C1 segment of cervical spinal cord (tissue), 14 donors: ENCODE measurements around the gene ZSCAN26.
A peak's percentile ranks its signal among the peaks of the same experiment; 100 is the strongest.

Experiments
- DNase-seq, 14 donors: peaks; one replicate each; lab custom pipeline; 2025; lab: John Stamatoyannopoulos, UW

ZSCAN26 gene

DNA sequence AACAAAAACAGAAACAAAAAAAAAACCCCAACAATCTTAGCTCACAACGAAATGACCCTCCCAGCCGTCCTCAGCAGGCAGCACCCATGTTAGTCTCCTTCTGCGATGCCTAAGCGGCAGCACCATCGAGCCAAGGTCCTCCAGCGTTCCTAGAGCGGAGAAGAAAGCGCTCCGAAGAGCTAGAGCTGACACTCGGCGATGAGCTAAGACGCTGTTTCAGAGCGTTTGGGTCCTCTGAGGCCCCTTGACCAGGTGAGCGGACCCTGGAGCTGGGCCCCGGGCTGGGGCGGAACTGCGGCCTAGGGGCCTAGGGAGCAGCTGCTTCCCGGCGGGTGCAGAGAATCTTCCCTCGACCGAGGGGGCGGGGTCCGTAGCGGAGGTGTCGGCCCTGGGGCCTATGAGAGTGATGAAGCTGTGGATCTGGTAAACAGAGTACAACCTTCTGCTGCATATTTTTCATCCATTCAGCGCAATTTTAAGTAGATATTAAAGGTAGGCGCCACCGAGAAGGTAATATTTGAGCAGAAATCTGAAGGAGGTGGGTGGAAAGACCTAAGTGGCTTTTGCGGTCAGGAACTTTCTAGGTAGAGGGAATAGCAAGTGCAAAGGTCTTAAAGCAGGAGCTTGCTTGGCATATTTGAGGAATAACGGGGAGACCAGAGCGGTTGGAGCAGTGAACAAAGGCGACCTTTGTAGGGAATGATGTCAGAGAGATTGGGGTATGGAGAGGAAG lies at the start of gene ZSCAN26:
TSS of gene ZSCAN26 (plus strand) at position 182 of the 733 bp plus-strand sequence. CDS start 4,777 bp downstream, outside the sequence.
- peak; percentile 26 to 91 (median 75) for DNase-seq

GRCh38 chr6:28217890-28218289 lies 49.1 kb upstream of the ZSCAN26 start:
- DNase-seq, result no peak

DNA sequence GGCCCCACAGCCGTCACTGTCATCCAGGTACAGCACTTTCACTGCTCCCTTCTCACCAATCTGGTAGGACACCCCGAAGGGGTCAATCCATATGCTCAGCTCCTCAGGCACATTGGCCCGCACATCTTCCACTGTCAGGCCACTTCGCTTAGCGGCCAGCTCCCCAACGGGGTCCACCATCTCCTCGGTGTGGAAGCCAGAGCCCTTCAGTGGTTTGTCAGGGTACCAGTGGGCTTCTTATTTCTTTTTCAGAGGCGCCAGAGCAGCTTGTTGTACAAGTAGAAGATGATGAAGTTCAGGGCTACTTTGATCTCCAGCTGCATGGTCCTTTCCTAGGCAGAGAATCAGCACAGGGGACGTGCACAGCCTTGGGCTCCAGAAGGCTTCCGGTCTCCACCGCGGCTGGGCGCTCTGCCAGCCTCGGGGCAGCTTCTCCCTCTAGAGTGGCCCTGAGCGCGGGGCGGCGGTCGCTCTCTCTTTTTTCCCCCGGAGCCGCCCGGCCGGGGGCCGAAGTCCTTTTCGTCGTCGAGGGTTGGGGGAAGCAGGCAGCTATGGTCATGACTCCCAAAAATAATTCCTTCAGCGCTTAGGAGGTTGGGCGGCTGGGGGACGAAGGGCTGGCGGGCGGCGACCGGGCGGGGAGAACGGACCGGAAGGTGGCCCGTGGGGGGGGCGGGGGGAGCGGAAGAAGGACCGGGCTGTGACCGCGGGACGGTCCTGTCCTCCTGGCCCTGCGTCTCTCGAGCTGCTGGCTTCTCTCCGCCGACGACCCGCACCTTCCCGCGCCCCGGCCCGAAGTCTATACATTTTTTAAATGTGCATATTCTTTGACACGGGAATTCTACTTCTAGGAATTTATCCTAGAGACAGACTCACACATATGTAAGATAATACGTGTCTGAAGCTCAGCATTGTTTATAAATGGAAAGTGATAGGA lies 48.4 kb upstream of the ZSCAN26 start:
- peak in 13 of 14 donors; percentile 26 to 79 (median 64) for DNase-seq

GRCh38 chr6:28220257-28221133 lies 46.4 kb upstream of the ZSCAN26 start:
- DNase-seq, result no peak

GRCh38 chr6:28224131-28225055 lies 42.5 kb upstream of the ZSCAN26 start:
- no peak for DNase-seq

DNA sequence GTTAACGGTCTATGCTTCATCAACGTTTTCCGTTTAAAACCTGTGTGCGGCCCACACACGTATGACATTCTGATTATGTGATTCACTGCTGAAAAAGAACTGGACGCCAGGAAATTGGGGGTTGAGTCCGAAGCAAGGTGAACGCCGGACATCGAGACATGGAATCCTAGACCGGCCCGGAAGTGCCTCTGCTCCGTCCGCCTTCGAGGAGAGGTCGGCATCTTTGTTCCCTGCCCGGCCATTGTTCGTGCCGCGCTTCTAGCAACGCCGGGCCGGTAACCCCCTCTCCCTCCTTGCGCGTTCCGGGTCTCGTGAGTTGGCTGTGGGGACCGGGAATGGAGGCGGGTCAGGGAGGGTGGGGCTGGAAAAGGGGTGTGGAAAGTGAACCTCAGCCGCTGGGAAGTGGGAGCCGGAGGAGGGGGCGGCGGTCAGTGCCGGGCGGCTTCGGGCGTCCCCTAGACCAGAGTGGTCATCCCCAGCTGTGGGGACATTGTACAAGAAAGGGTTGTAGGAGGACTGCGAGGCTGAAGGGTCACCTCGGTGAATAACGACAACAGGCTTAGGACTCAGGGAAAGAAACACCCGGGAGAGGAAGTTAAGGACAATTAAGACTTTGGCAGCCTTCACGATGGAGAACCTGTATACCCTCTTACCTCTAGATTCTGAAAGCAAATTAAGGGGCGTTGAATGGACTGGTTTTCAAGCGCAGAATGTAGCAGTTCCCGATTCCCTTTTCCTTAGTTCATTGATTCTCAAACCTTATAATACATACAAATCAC lies 41.7 kb upstream of the ZSCAN26 start, which contains the start of gene ZSCAN9:
TSS of gene ZSCAN9 (plus strand) at position 220 of the 779 bp plus-strand sequence. CDS start 1,810 bp downstream, outside the sequence.
- DNase-seq, result peak in 13 of 14 donors; percentile 17 to 88 (median 57)

- no peak for DNase-seq
Measured at GRCh38 chr6:28226460-28226859, 40.5 kb upstream of the ZSCAN26 start.

- no peak for DNase-seq
Measured at GRCh38 chr6:28232785-28233184, 34.2 kb upstream of the ZSCAN26 start.

GRCh38 chr6:28235912-28236452 lies 31.0 kb upstream of the ZSCAN26 start:
- DNase-seq, result no peak

GRCh38 chr6:28239636-28240035 lies 27.3 kb upstream of the ZSCAN26 start:
- DNase-seq, result no peak

DNA sequence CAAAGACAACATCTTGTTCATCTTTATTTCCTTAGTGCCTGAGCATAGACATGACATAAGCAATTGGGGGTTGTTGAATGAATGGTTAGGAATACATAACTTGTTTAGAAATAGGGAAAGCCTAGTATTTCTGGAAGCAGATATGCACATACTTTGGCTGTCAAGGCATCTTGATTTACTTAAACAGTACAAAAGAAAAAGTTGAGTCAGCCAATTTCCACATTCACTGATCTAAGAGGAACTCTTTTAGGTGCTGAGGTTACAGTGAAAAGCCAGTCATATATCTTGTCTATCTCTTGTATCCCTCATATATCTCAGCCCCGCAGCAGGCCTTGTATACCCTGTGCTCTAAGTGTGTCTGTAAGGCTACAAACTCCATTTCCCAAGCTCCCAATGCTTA lies 26.5 kb upstream of the ZSCAN26 start:
- no peak for DNase-seq

DNA sequence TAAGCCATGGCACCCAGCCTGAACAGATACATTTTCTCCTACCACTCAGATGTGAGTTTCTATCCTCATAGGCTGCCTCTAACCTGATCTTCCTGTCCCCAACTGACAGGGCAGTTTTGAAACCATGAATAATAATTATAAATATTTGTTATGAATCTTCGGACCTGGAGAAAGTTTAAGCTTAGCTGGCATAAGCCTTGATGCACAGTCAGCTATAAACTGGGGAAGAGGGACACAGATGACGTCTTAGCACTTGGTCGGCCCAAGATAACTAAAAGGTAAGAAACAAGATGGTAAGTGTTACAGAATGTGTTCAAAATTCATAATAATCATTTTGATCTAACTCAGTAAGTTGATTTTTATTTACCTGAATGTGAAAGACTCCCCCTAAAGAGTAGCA lies 23.0 kb upstream of the ZSCAN26 start:
- no peak for DNase-seq

DNA sequence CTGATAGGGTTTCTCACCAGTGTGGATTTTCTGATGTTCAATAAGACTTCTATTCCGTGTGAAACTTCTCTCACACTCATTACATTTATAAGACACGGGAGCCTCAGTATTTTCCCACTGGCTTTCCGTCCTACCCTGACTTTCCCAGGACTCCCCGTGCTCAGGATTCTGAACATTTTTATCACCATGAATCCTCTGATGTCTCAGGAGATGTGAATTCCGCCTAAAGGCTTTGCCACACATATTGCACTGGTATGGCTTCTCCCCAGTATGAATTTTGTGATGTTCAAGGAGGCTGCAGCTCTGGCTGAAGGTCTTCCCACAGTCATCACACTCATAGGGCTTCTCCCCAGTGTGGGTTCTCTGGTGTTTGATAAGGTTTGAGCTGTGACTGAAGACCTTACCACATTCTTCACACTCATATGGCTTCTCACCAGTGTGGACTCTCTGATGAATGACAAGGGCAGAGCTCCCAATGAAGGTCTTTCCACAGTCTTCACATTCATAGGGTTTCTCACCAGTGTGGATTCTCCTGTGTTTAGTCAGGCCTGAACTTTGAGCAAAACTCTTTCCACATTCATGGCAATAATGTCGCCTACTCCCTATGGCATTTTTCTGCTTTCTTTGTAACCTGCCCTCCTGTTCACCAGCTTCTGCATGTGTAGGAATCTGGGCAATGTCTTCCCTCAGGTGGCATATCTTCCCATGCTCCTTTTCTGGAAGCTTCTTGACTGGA lies 21.6 kb upstream of the ZSCAN26 start:
- DNase-seq, result no peak

- DNase-seq, result no peak
Measured at GRCh38 chr6:28248916-28249315, 18.0 kb upstream of the ZSCAN26 start.

DNA sequence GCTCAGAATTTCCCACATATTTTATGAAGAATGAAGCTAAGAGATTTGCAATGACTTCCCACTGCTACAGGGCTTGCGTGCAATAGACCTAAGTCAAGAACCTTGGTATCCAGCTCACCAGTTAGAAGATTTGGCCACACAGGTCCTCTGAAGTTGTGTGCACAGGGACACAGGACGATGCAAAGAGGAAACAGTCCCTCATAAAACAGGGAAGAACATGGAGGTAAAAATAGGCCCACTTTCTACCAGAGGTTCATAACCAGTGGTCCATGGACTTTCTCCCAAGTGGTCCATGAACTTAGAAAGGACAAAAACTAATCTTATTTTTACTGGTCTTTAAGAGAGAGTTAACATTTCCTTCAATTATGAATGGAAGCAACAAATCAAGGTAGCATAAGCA lies 16.2 kb upstream of the ZSCAN26 start:
- DNase-seq, result no peak

DNA sequence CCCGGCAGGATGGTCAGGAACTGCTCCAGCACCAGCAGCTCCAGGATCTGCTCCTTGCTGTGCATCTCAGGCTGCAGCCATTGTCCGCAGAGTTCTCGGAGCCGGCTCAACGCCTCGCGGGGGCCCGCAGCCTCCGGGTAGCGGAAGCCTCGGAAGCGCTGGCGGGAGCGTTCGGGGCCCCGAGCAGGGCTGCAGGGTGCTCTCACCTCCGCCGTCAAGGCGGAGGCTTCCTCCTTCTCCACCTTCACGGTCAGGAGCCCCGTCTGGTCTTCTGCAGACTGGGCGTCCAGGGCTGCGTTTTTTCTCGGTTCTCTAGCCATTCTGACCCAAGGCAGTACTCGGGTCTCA lies 15.3 kb upstream of the ZSCAN26 start:
- no peak for DNase-seq

DNA sequence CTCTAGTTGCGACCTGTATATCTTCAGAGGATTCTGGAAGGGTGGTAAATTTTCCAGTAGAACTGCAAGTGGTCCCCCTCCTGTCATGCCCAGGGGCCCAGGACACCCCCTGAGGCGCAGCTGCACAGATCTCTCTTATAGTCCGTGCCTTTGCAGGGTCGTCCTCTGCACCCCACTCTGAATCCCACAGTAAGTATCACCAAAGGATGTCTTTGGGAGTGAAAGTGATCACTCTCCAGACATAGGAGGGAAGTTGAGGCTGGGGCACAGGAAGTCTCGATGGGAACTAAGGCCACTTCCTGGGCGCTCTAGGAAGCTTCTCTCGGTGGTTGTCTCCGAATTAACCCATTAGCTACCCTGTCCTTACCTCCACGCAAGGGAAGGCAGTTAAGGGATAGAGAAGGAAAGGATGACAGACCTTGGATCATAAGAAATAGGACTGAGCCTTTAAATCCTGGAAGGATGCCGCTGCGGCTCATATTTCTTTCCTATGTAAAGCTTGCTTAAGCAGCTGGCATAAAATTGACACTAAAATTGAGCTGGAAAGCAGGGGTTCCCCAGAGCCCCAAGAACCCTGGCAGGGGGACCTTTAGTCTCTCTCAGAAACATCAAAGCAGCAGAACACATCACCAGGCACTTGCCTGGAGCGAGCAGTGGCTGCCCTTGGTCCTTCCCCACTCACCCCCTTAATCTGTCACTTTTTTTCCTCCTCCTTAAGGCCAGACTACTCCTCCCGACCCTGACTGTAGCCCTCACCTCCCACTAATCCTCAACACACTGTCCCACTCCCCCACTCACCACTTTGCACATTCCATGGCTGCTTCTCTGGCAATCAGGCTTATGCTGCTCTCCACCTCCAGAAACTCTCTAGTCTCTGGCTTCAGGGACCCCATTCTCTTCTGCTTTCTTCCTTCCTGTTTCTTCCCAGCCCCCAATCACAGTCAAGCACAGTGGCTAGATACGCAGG lies 14.7 kb upstream of the ZSCAN26 start, which contains the start of gene ZKSCAN4:
TSS of gene ZKSCAN4 (minus strand) at position 261 of the 967 bp plus-strand sequence. CDS start 289 bp downstream, outside the sequence.
- DNase-seq, result peak in 13 of 14 donors; percentile 6 to 83 (median 61)
